ENCODE results near the gene SPOCK1. TPM values are rescaled to one million over a fixed set of nuclear protein-coding genes. Genes with fewer than 3 reads are reported as not detected.
"Not testable (repeated sequence)": the region's sequence is repeated elsewhere in the genome, so short reads cannot be mapped to it uniquely, and the experiment has no call there.

SPOCK1 gene
- polyA plus RNA-seq, 3 donors, result 5.4 to 39.4 (median 14.7) TPM

- 83 to 94% (median 86%) methylated on average over 4 of the region's 4 CpGs for WGBS, 3 donors
- H3K27ac ChIP-seq (ENCODE audit: low read depth, low read length), result no peak overlapping the region
These were observed 232.9 kb downstream of the SPOCK1 start for GRCh38 chr5:137266186-137266585.

GRCh38 chr5:137265457-137265856 is 233.7 kb downstream of the SPOCK1 start:
- 90 to 97% (median 94%) methylated on average over 1 of the region's 1 CpG for WGBS, 3 donors
- H3K27ac ChIP-seq (ENCODE audit: low read depth, low read length), result no peak overlapping the region

GRCh38 chr5:137264573-137264972 is 234.6 kb downstream of the SPOCK1 start:
- no peak overlapping the region for H3K27ac ChIP-seq (ENCODE audit: low read depth, low read length)
- WGBS, 3 donors, result 72 to 89% (median 73%) methylated on average over 4 of the region's 4 CpGs

- H3K27ac ChIP-seq (ENCODE audit: low read depth, low read length), result no peak overlapping the region
- 86 to 93% (median 87%) methylated on average over 3 of the region's 3 CpGs for WGBS, 3 donors
These were observed 235.1 kb downstream of the SPOCK1 start for GRCh38 chr5:137264041-137264440.

- no peak overlapping the region for H3K27ac ChIP-seq (ENCODE audit: low read depth, low read length)
- WGBS, 3 donors, result 48 to 87% (median 72%) methylated on average over 5 of the region's 5 CpGs
These were observed 235.6 kb downstream of the SPOCK1 start for GRCh38 chr5:137263371-137264005.

- no peak overlapping the region for H3K27ac ChIP-seq (ENCODE audit: low read depth, low read length)
These were observed 236.3 kb downstream of the SPOCK1 start for GRCh38 chr5:137262818-137263217.

GRCh38 chr5:137260820-137261695 is 238.1 kb downstream of the SPOCK1 start:
- 55 to 77% (median 62%) methylated on average over 5 of the region's 5 CpGs for WGBS, 3 donors

GRCh38 chr5:137259115-137259514 is 240.0 kb downstream of the SPOCK1 start:
- H3K27ac ChIP-seq (ENCODE audit: low read depth, low read length), result not testable (repeated sequence)
- WGBS, 3 donors, result 89 to 95% (median 93%) methylated on average over 2 of the region's 2 CpGs

More at GRCh38 chr5:137260820-137261695, 238.1 kb downstream of the SPOCK1 start:
- H3K27ac ChIP-seq (ENCODE audit: low read depth, low read length), result no peak overlapping the region

GRCh38 chr5:137254119-137255090 is 244.7 kb downstream of the SPOCK1 start:
- H3K27ac ChIP-seq (ENCODE audit: low read depth, low read length), result no peak overlapping the region
- 62 to 79% (median 67%) methylated on average over 9 of the region's 9 CpGs for WGBS, 3 donors

GRCh38 chr5:137252512-137252911 is 246.6 kb downstream of the SPOCK1 start:
- 86 to 92% (median 90%) methylated on average over 2 of the region's 2 CpGs for WGBS, 3 donors
- H3K27ac ChIP-seq (ENCODE audit: low read depth, low read length), result no peak overlapping the region

GRCh38 chr5:137250421-137250820 is 248.7 kb downstream of the SPOCK1 start:
- WGBS, 3 donors, result 52 to 77% (median 55%) methylated on average over 6 of the region's 6 CpGs
- no peak overlapping the region for H3K27ac ChIP-seq (ENCODE audit: low read depth, low read length)

- WGBS, 3 donors, result 94 to 97% (median 95%) methylated on average over 3 of the region's 3 CpGs
- H3K27ac ChIP-seq (ENCODE audit: low read depth, low read length), result no peak overlapping the region
These were observed 250.6 kb downstream of the SPOCK1 start for GRCh38 chr5:137248527-137248926.

GRCh38 chr5:137245438-137245837 is 253.7 kb downstream of the SPOCK1 start:
- WGBS, 3 donors, result 86 to 94% (median 88%) methylated on average over 2 of the region's 2 CpGs
- no peak overlapping the region for H3K27ac ChIP-seq (ENCODE audit: low read depth, low read length)

GRCh38 chr5:137240285-137240684 is 258.8 kb downstream of the SPOCK1 start:
- 88 to 89% (median 89%) methylated on average over 2 of the region's 2 CpGs for WGBS, 3 donors
- no peak overlapping the region for H3K27ac ChIP-seq (ENCODE audit: low read depth, low read length)

GRCh38 chr5:137236849-137237507 is 262.1 kb downstream of the SPOCK1 start:
- 91 to 97% (median 95%) methylated on average over 5 of the region's 5 CpGs for WGBS, 3 donors
- H3K27ac ChIP-seq (ENCODE audit: low read depth, low read length), result no peak overlapping the region

- WGBS, 3 donors, result 46 to 68% (median 54%) methylated on average over 2 of the region's 2 CpGs
- H3K27ac ChIP-seq (ENCODE audit: low read depth, low read length), result no peak overlapping the region
These were observed 262.9 kb downstream of the SPOCK1 start for GRCh38 chr5:137236252-137236651.

GRCh38 chr5:137234973-137235943 is 263.9 kb downstream of the SPOCK1 start:
- WGBS, 3 donors, result 87 to 93% (median 89%) methylated on average over 10 of the region's 10 CpGs
- H3K27ac ChIP-seq (ENCODE audit: low read depth, low read length), result no peak overlapping the region
